Activated naive CD4-positive, alpha-beta T cell treated with anti-CD3 and anti-CD28 coated beads, Interleukin-2, amount 50 U/mL, for 16 hours (primary cell): Measurements from ENCODE around the gene TREH.

ENCODE experiments used
- DNase-seq: peaks from one replicate; pipeline ENCODE4 v3.0.0-alpha.2; 2020

Gene TREH

GRCh38 chr11:118662401-118663271, 16.8 kb downstream of the TREH start:
- DNase-seq: no peak

- DNase-seq: no peak
Measured at GRCh38 chr11:118661425-118662301, 17.8 kb downstream of the TREH start.

- no peak for DNase-seq
Measured at GRCh38 chr11:118660681-118661424, 18.6 kb downstream of the TREH start.

- DNase-seq: no peak
Measured at GRCh38 chr11:118659953-118660680, 19.3 kb downstream of the TREH start.

GRCh38 chr11:118659314-118659952, 20.0 kb downstream of the TREH start:
- peak; percentile 92 for DNase-seq

GRCh38 chr11:118658429-118659313, 20.8 kb downstream of the TREH start:
- DNase-seq: no peak

- no peak for DNase-seq
Measured at GRCh38 chr11:118657709-118658428, 21.6 kb downstream of the TREH start.

- DNase-seq: no peak
Measured at GRCh38 chr11:118657238-118657637, 22.2 kb downstream of the TREH start.

GRCh38 chr11:118656563-118657165, 22.8 kb downstream of the TREH start:
- DNase-seq: no peak

GRCh38 chr11:118655486-118656190, 23.8 kb downstream of the TREH start:
- DNase-seq: no peak

- no peak for DNase-seq
Measured at GRCh38 chr11:118653684-118654390, 25.6 kb downstream of the TREH start.

GRCh38 chr11:118652681-118653181, 26.7 kb downstream of the TREH start:
- DNase-seq: no peak

GRCh38 chr11:118651820-118652219, 27.6 kb downstream of the TREH start:
- DNase-seq: no peak

GRCh38 chr11:118650366-118650765, 29.1 kb downstream of the TREH start:
- DNase-seq: no peak

- DNase-seq: no peak
Measured at GRCh38 chr11:118649941-118650340, 29.5 kb downstream of the TREH start.

- no peak for DNase-seq
Measured at GRCh38 chr11:118648291-118648690, 31.2 kb downstream of the TREH start.

GRCh38 chr11:118646393-118646792, 33.1 kb downstream of the TREH start:
- DNase-seq: no peak

- no peak for DNase-seq
Measured at GRCh38 chr11:118645066-118645715, 34.3 kb downstream of the TREH start.
